HEK293T (cell line): ENCODE data around the gene TSG101.

Experiments used
- ARNT ChIP-seq: fragments of 450-650 bp; IDR thresholded peaks from 2 replicates; pipeline ENCODE4 v1.6.1; 2017; ENCODE audit warnings: mild to moderate bottlenecking
- BHLHE40 ChIP-seq: fragments of 450-650 bp; IDR thresholded peaks from 2 replicates; pipeline ENCODE4 v1.6.1; 2016; ENCODE audit warnings: mild to moderate bottlenecking, moderate library complexity, borderline replicate concordance
- ELF4 ChIP-seq: fragments of 450-650 bp; IDR thresholded peaks from 2 replicates; pipeline ENCODE4 v1.6.1; 2017; ENCODE audit warnings: antibody characterized with exemption
- FOXA1 ChIP-seq: fragments of 450-650 bp; IDR thresholded peaks from 2 replicates; pipeline ENCODE4 v1.6.1; 2016; ENCODE audit warnings: mild to moderate bottlenecking
- FOXM1 ChIP-seq: fragments of 450-650 bp; IDR thresholded peaks from 2 replicates; pipeline ENCODE4 v1.6.1; 2017; ENCODE audit warnings: mild to moderate bottlenecking, borderline replicate concordance
- HDGF ChIP-seq: fragments of 450-650 bp; IDR thresholded peaks from 2 replicates; pipeline ENCODE4 v1.6.1; 2017; ENCODE audit warnings: antibody characterized with exemption, borderline replicate concordance
- LEF1 ChIP-seq: fragments of 450-650 bp; IDR thresholded peaks from 2 replicates; pipeline ENCODE4 v1.6.1; 2017; ENCODE audit warnings: mild to moderate bottlenecking, borderline replicate concordance
- NFRKB ChIP-seq: fragments of 450-650 bp; IDR thresholded peaks from 2 replicates; pipeline ENCODE4 v1.6.1; 2016; ENCODE audit warnings: mild to moderate bottlenecking, moderate library complexity
- SP1 ChIP-seq: fragments of 450-650 bp; IDR thresholded peaks from 2 replicates; pipeline ENCODE4 v1.6.1; 2017
- TARDBP ChIP-seq: fragments of 450-650 bp; IDR thresholded peaks from 2 replicates; pipeline ENCODE4 v1.6.1; 2016

GRCh38 chr11:18526521-18527296 is at the start of gene TSG101:
- no peak for TF ChIP-seq FOXM1
- no peak for TF ChIP-seq LEF1
- TF ChIP-seq HDGF = no peak
- TF ChIP-seq NFRKB = no peak
- no peak for TF ChIP-seq BHLHE40
- no peak for TF ChIP-seq FOXA1
- no peak for TF ChIP-seq SP1
- TF ChIP-seq ARNT = no peak
- TF ChIP-seq TARDBP = no peak
- peak; percentile 91 for TF ChIP-seq ELF4
